Astrocyte of the cerebellum (primary cell): Measurements from ENCODE around the gene SORCS3.

Experiments used
- DNase-seq: peaks from one replicate; pipeline ENCODE4 v3.0.0-alpha.2; 2011; ENCODE audit warnings: low read depth
- H3K4me3 ChIP-seq: 2 replicates; pipeline ENCODE4 v1.5.1; 2011; ENCODE audit warnings: mild to moderate bottlenecking, low read depth, low read length, moderate library complexity
- in situ Hi-C: cut with HindIII; loops from 2 replicates; pipeline ENCODE4 v1.10.0; 2017; ENCODE audit warnings: low sequenced_read_pairs
- TF ChIP-seq, protein P1 (sequence below): IDR thresholded peaks from 2 replicates; pipeline ENCODE4 v1.5.1; 2012; ENCODE audit warnings: low read length, low read depth, moderate library complexity, mild to moderate bottlenecking; ENCODE audit errors: missing control alignments

The SORCS3 gene

DNA sequence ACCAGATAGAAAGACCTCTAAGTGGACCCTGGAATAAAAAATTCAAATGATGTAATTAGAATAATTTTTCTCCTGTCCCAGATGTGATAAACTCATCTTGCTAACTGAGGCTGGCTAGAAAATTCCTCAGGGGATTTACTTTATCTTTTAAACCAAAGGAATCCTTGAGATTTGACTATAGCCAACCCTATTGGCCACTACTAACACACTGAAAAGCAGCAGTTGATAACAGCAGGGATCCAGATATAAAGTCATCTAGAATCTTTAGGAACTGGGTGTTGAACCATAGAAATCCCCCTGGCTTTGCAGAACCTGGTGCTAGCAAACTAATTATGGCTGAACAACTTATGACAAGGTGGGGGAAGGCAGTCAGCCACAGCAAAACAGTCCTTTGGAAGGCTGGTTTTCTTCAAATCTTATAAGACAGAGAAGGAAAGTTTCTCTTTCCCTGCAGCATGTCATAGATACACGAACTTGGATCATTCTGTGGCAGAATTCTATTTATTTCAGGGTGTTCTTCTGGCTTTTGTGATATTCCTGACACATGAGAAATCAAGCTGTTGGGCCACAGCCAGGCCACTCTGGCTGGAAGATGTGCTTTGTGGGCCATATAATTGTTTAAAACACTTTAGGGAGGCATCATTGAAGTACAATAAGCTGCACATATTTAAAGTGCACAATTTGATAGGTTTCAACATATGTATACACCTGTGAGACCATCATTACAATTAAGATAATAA lies 643.6 kb downstream of the SORCS3 start:
- no peak for DNase-seq
- H3K4me3 ChIP-seq, result no peak overlapping the region
- in situ Hi-C loops, result no loop called here
- TF ChIP-seq, protein P1, sequence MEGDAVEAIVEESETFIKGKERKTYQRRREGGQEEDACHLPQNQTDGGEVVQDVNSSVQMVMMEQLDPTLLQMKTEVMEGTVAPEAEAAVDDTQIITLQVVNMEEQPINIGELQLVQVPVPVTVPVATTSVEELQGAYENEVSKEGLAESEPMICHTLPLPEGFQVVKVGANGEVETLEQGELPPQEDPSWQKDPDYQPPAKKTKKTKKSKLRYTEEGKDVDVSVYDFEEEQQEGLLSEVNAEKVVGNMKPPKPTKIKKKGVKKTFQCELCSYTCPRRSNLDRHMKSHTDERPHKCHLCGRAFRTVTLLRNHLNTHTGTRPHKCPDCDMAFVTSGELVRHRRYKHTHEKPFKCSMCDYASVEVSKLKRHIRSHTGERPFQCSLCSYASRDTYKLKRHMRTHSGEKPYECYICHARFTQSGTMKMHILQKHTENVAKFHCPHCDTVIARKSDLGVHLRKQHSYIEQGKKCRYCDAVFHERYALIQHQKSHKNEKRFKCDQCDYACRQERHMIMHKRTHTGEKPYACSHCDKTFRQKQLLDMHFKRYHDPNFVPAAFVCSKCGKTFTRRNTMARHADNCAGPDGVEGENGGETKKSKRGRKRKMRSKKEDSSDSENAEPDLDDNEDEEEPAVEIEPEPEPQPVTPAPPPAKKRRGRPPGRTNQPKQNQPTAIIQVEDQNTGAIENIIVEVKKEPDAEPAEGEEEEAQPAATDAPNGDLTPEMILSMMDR, result no peak

DNA sequence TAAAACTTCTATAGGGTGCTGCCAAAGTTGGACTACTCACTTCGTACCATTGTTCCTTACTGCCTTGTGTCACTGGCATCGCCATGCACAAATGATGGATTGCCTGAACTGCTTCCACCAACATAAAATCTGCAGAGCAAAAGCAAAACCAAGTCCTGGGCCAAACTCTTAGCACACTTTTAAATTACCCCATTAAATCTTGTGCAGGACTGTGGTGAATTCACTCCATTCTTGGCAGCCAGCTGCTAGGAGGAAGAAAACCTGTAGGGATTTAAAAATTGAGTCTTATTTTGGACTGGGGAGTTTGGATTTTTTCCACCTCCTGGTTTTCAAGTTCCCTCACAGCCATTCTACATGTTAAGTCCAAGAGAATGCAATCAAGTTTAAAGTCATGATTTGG lies 646.9 kb downstream of the SORCS3 start:
- no peak for DNase-seq
- H3K4me3 ChIP-seq, result no peak overlapping the region
- in situ Hi-C loops, result no loop called here
- TF ChIP-seq, protein P1, result no peak

DNA sequence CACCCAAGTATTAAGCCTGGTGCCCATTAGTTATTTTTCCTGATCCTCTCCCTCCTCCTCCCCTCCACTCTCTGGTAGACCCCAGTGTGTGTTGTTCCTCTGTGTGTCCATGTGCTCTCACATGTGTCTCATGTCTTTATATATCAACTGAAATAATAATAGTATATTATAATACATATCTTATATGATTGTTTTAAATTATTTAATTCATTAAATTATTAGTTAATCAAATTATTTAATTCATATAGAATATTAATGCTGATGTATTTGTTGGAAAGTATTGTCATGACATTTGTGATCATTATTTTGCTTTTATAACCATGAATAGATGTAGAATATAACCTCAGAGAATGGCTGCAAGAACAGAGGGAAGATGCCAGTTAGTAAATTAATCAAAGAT lies 647.5 kb downstream of the SORCS3 start:
- H3K4me3 ChIP-seq, result no peak overlapping the region
- in situ Hi-C loops, result no loop called here

DNA sequence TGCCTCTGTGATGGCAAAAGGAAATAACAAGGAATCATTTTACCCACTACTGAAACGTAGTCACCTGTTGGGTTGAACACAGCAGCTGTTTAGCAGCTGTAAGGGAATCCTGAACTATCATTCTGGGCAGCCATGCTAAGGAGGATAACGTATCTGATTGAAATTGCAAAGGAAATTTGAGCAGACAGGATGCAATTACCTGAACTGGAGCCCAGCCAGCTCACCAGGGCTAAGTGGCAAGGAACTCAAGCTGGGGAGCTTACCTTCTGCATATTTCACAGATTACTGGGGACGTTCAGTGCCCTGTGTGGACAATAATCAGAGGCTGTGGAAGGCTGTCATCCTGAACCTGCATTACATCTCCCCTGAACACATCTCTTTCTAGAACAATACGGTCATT lies 650.5 kb downstream of the SORCS3 start:
- no peak overlapping the region for H3K4me3 ChIP-seq
- in situ Hi-C loops, result no loop called here
- TF ChIP-seq, protein P1, result no peak
- DNase-seq, result no peak

More for the DNA sequence above, 647.5 kb downstream of the SORCS3 start:
- DNase-seq, result no peak
- TF ChIP-seq, protein P1, result no peak

DNA sequence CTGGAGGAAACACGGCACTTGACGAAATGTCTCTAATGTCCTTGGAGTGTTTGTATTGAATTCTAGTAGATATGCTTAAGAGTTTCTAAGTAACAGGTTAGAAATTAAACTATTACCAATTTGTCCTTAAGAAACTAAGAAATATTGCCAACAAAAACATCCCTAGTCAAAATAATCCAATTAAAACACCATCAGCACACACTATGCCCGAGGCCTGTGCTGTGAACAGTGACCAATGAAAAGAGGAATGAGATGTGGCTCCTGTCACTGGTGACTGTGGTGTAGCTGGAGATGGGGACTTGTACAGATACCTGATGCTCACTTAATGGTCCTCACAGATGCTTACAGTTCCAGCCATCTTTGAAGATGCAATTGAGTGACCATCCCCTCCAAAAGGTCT lies 651.1 kb downstream of the SORCS3 start:
- H3K4me3 ChIP-seq, result no peak overlapping the region
- TF ChIP-seq, protein P1, result no peak
- DNase-seq, result no peak
- in situ Hi-C loops, result no loop called here
